ENCODE data around the gene PHTF2. TPM values are rescaled to one million over a fixed set of nuclear protein-coding genes. Genes with fewer than 3 reads are reported as not detected.

The PHTF2 gene
- polyA plus RNA-seq, 1 of the 3 experiments (the other 2 are of a cell fraction) = 21.2 TPM

- no peak for DNase-seq
- Histone ChIP-seq H3K9me2 (no peaks in the 10 kb centered on the region), H3K4me3 (ENCODE audit: low read depth in 2 of 2, low read length in 1 of 2) (no peak overlapping the region), H3K27me3 (ENCODE audit: insufficient read depth) (no peaks in the 10 kb centered on the region), H3F3A (replicated peaks; ENCODE audit: insufficient read depth) (peaks cover 7% of the 10 kb centered on the region), H2AFZ (ENCODE audit: low read depth) (no peak overlapping the region), H3K4me2 (no peak overlapping the region), H3K79me2 (ENCODE audit: insufficient read depth) (no peaks in the 10 kb centered on the region), H3K27ac (ENCODE audit: low read depth in 2 of 2, low read length in 1 of 2) (no peak overlapping the region), H3K4me1 (ENCODE audit: control insufficient read depth in 1 of 2, insufficient read depth in 2 of 2, low read depth in 1 of 2, low read length in 1 of 2) (no peaks in the 10 kb centered on the region), H4K20me1 (ENCODE audit: insufficient read depth) (no peaks in the 10 kb centered on the region), H3K36me3 (replicated peaks in 1 of 2; ENCODE audit: control insufficient read depth in 1 of 2, insufficient read depth in 2 of 2, low read length in 1 of 2) (peaks cover 6 to 10% of the 10 kb centered on the region in 2 experiments), H3K9ac (no peak overlapping the region), H3K9me3 (no peaks in the 10 kb centered on the region)
- ChIA-PET POLR2A (no interaction called here), CTCF (interaction anchor here (1.2 to 3.3 kb wide), 3 partner anchors 77 to 310 kb away, joined by 4 to 40 read pairs (median 13); no protein-coding TSS in a partner anchor)
- WGBS (ENCODE audit: low lambda C conversion rate) = 96% methylated on average over 4 of the region's 4 CpGs
- TF ChIP-seq RFX5 (IDR thresholded peaks at IDR 0.05; ENCODE audit: low read length) = no peak
- no peak for TF ChIP-seq USF2 (IDR thresholded peaks at IDR 0.05; ENCODE audit: borderline replicate concordance, low read depth, low read length)
- TF ChIP-seq TCF12 (IDR thresholded peaks at IDR 0.05) = no peak
- no peak for TF ChIP-seq ELF1 (IDR thresholded peaks at IDR 0.05)
- TF ChIP-seq SIN3A (IDR thresholded peaks at IDR 0.05; ENCODE audit: borderline replicate concordance, low read depth, low read length) = no peak
- no peak for TF ChIP-seq MAX (IDR thresholded peaks at IDR 0.05; ENCODE audit: low read depth)
- no peak for TF ChIP-seq GABPA (IDR thresholded peaks at IDR 0.05; ENCODE audit: low read depth)
- no peak for TF ChIP-seq JUND (IDR thresholded peaks at IDR 0.05)
- no peak for TF ChIP-seq PBX3 (IDR thresholded peaks at IDR 0.05)
- TF ChIP-seq FOXM1 (IDR thresholded peaks at IDR 0.05; ENCODE audit: low read depth) = no peak
- TF ChIP-seq EP300 (IDR thresholded peaks at IDR 0.05; ENCODE audit: borderline replicate concordance in 1 of 2, low read depth in 1 of 2, low read length in 1 of 2) = no peak
- no peak for TF ChIP-seq USF1 (IDR thresholded peaks at IDR 0.05; ENCODE audit: borderline replicate concordance, low read depth)
- TF ChIP-seq SMC3 (IDR thresholded peaks at IDR 0.05; ENCODE audit: low read depth, low read length) = no peak
- no peak for TF ChIP-seq FOXJ3 (CRISPR knock-in tag; IDR thresholded peaks at IDR 0.05)
- no peak for TF ChIP-seq EZH2phosphoT487 (IDR thresholded peaks at IDR 0.05; ENCODE audit: borderline replicate concordance, low read depth)
- no peak for TF ChIP-seq CTCF (IDR thresholded peaks at IDR 0.05)
Observed at GRCh38 chr7:77942431-77942830, 143.9 kb downstream of the PHTF2 start.
